Urinary bladder (tissue), 4 donors: Measurements from ENCODE around the gene DPH5. TPM values are rescaled to one million over a fixed set of nuclear protein-coding genes. Genes with fewer than 3 reads are reported as not detected.

Source experiments
- DNase-seq: peaks from one replicate; pipeline ENCODE4 v3.0.0-alpha.2; 2015; ENCODE audit errors: extremely low spot score
- H3K27ac ChIP-seq: one replicate; pipeline ENCODE4 v1.5.1; 2013; ENCODE audit warnings: low read depth, mild to moderate bottlenecking, moderate library complexity
- H3K36me3 ChIP-seq: one replicate; pipeline ENCODE4 v1.6.1; 2013; ENCODE audit warnings: mild to moderate bottlenecking, moderate library complexity; ENCODE audit not compliant: insufficient read depth
- H3K4me1 ChIP-seq: one replicate; pipeline ENCODE4 v1.6.1; 2013; ENCODE audit warnings: mild to moderate bottlenecking, moderate library complexity; ENCODE audit not compliant: insufficient read depth
- H3K4me3 ChIP-seq: one replicate; pipeline ENCODE4 v1.5.1; 2013; ENCODE audit warnings: low read depth, low read length
- WGBS: extraction: QIAGEN DNeasy Blood & Tissue Kit; methylation state at CpG from one replicate; pipeline ENCODE4 v1.1.7; 2013; 5-methylcytosine and 5-hydroxymethylcytosine counted together
- polyA plus RNA-seq: library from polyadenylated mRNA; stranded (reverse); fragments of 200-250 nt; gene quantifications from one replicate; pipeline ENCODE4 v1.2.3, GENCODE V29; 2013
- total RNA-seq: library from RNA; depleted of rRNA; stranded (reverse); fragments of >200 nt; gene quantifications from one replicate; pipeline ENCODE4 v1.2.3, GENCODE V29; 2014
- donor health status: healthy with polysubstance abuse.
- donor health status: healthy.

Gene DPH5
- total and polyA plus RNA-seq, 2 donors, result 23.9 to 36.4 TPM

- Histone ChIP-seq H3K4me3 (no peak overlapping the region), H3K36me3 (no peaks in the 10 kb centered on the region), H3K4me1 (no peaks in the 10 kb centered on the region), H3K27ac (no peak overlapping the region)
- 52% methylated on average over 4 of the region's 4 CpGs for WGBS
- DNase-seq, result no peak
Observed at GRCh38 chr1:100995198-100995988, 30.2 kb downstream of the DPH5 start.

GRCh38 chr1:100989306-100990077 lies 36.1 kb downstream of the DPH5 start:
- DNase-seq, result no peak
- 47% methylated on average over 2 of the region's 2 CpGs for WGBS
- no peak overlapping the region for H3K4me3 ChIP-seq
- no peaks in the 10 kb centered on the region for H3K4me1 ChIP-seq
- H3K27ac ChIP-seq, result no peak overlapping the region
- H3K36me3 ChIP-seq, result no peaks in the 10 kb centered on the region

- 68% methylated on average over 3 of the region's 3 CpGs for WGBS
- Histone ChIP-seq H3K27ac (no peak overlapping the region), H3K4me1 (no peaks in the 10 kb centered on the region), H3K36me3 (no peaks in the 10 kb centered on the region), H3K4me3 (no peak overlapping the region)
- no peak for DNase-seq
Observed at GRCh38 chr1:100988121-100988520, 37.5 kb downstream of the DPH5 start.

- 95% methylated on average over 4 of the region's 4 CpGs for WGBS
- Histone ChIP-seq H3K27ac (no peak overlapping the region), H3K4me1 (no peaks in the 10 kb centered on the region), H3K36me3 (no peaks in the 10 kb centered on the region), H3K4me3 (no peak overlapping the region)
- no peak for DNase-seq
Observed at GRCh38 chr1:100982793-100983192, 42.8 kb downstream of the DPH5 start.

GRCh38 chr1:100979631-100980030 lies 46.0 kb downstream of the DPH5 start:
- 90% methylated on average over 2 of the region's 2 CpGs for WGBS
- H3K36me3 ChIP-seq, result no peaks in the 10 kb centered on the region
- H3K4me1 ChIP-seq, result no peaks in the 10 kb centered on the region
- no peak overlapping the region for H3K4me3 ChIP-seq
- H3K27ac ChIP-seq, result no peak overlapping the region
- no peak for DNase-seq

GRCh38 chr1:100976936-100977335 lies 48.6 kb downstream of the DPH5 start:
- WGBS, result 81% methylated on average over 1 of the region's 1 CpG
- no peak overlapping the region for H3K27ac ChIP-seq
- H3K36me3 ChIP-seq, result no peaks in the 10 kb centered on the region
- H3K4me1 ChIP-seq, result no peaks in the 10 kb centered on the region
- DNase-seq, result no peak
- no peak overlapping the region for H3K4me3 ChIP-seq

GRCh38 chr1:100972185-100972584 lies 53.4 kb downstream of the DPH5 start:
- Histone ChIP-seq H3K36me3 (no peaks in the 10 kb centered on the region), H3K4me3 (no peak overlapping the region), H3K4me1 (no peaks in the 10 kb centered on the region), H3K27ac (no peak overlapping the region)
- DNase-seq, result no peak
- 64% methylated on average over 1 of the region's 1 CpG for WGBS

- no peak overlapping the region for H3K4me3 ChIP-seq
- 95% methylated on average over 1 of the region's 1 CpG for WGBS
- no peak overlapping the region for H3K27ac ChIP-seq
- peaks cover under 1% of the 10 kb centered on the region for H3K36me3 ChIP-seq
- H3K4me1 ChIP-seq, result no peaks in the 10 kb centered on the region
- no peak for DNase-seq
Observed at GRCh38 chr1:100971021-100971420, 54.6 kb downstream of the DPH5 start.

GRCh38 chr1:100969327-100969726 lies 56.3 kb downstream of the DPH5 start:
- WGBS, result 90% methylated on average over 2 of the region's 2 CpGs
- Histone ChIP-seq H3K4me1 (no peaks in the 10 kb centered on the region), H3K36me3 (peaks cover 3% of the 10 kb centered on the region), H3K27ac (no peak overlapping the region), H3K4me3 (no peak overlapping the region)
- no peak for DNase-seq

GRCh38 chr1:100968621-100969020 lies 57.0 kb downstream of the DPH5 start:
- no peaks in the 10 kb centered on the region for H3K4me1 ChIP-seq
- 49% methylated on average over 1 of the region's 1 CpG for whole genome bisulfite sequencing
- H3K27ac ChIP-seq, result no peak overlapping the region
- H3K36me3 ChIP-seq, result peaks cover 3% of the 10 kb centered on the region
- no peak overlapping the region for H3K4me3 ChIP-seq
- no peak for DNase-seq

- DNase-seq, result no peak
- no peaks in the 10 kb centered on the region for H3K4me1 ChIP-seq
- 77% methylated on average over 1 of the region's 1 CpG for WGBS
- H3K27ac ChIP-seq, result no peak overlapping the region
- H3K4me3 ChIP-seq, result no peak overlapping the region
- no peaks in the 10 kb centered on the region for H3K36me3 ChIP-seq
Observed at GRCh38 chr1:100960098-100960497, 65.5 kb downstream of the DPH5 start.

- Histone ChIP-seq H3K4me3 (no peak overlapping the region), H3K36me3 (no peaks in the 10 kb centered on the region), H3K4me1 (no peaks in the 10 kb centered on the region), H3K27ac (no peak overlapping the region)
- no peak for DNase-seq
- 89% methylated on average over 5 of the region's 5 CpGs for WGBS
Observed at GRCh38 chr1:100959502-100960060, 66.0 kb downstream of the DPH5 start.

- no peak for DNase-seq
- no peak overlapping the region for H3K27ac ChIP-seq
- WGBS, result 36% methylated on average over 1 of the region's 1 CpG
- H3K36me3 ChIP-seq, result no peaks in the 10 kb centered on the region
- H3K4me3 ChIP-seq, result no peak overlapping the region
- no peaks in the 10 kb centered on the region for H3K4me1 ChIP-seq
Observed at GRCh38 chr1:100955322-100955721, 70.3 kb downstream of the DPH5 start.
